ENCODE data around the gene MILR1. TPM values are rescaled to one million over a fixed set of nuclear protein-coding genes. Genes with fewer than 3 reads are reported as not detected.
"Not testable (repeated sequence)": the region's sequence is repeated elsewhere in the genome, so short reads cannot be mapped to it uniquely, and the experiment has no call there.

The MILR1 gene
- total and polyA plus RNA-seq, 2 donors from 2014 or later: 2.2 to 17.8 TPM

- no peak for TF ChIP-seq CTCF (IDR thresholded peaks at IDR 0.05; ENCODE audit: borderline replicate concordance, extremely low read depth, insufficient read depth)
- DNase-seq: peak in 3 of 5 donors; percentile 10 to 79 (median 66)
Measured at GRCh38 chr17:64460955-64461354, 12.0 kb downstream of the MILR1 start.

GRCh38 chr17:64461788-64462187 lies 12.9 kb downstream of the MILR1 start:
- TF ChIP-seq CTCF (IDR thresholded peaks at IDR 0.05; ENCODE audit: borderline replicate concordance, extremely low read depth, insufficient read depth): no peak
- no peaks in the 10 kb centered on the region for H3K27me3 ChIP-seq (ENCODE audit: control insufficient read depth, insufficient read depth, low read length)
- H3K36me3 ChIP-seq (ENCODE audit: control insufficient read depth in 2 of 3, insufficient read depth in 3 of 3, low read length in 3 of 3): no peaks in the 10 kb centered on the region
- H3K4me3 ChIP-seq (ENCODE audit: low read length in 3 of 3): no peak overlapping the region
- no peak for DNase-seq
- H3K9me3 ChIP-seq (ENCODE audit: control insufficient read depth in 2 of 3, insufficient read depth in 1 of 3, low read length in 3 of 3): no peaks in the 10 kb centered on the region
- H3K4me1 ChIP-seq (ENCODE audit: control insufficient read depth in 2 of 3, insufficient read depth in 2 of 3, low read depth in 1 of 3, low read length in 3 of 3): peaks cover 0 to 2% (median 0%) of the 10 kb centered on the region in 3 donors
- no peak for FAIRE-seq
- H3K27ac ChIP-seq (ENCODE audit: low read depth in 2 of 2, low read length in 2 of 2): no peak overlapping the region
- H3K9ac ChIP-seq (ENCODE audit: low read length in 3 of 3): no peak overlapping the region
- intact Hi-C loops (cut with DNase I): no loop called here

More at GRCh38 chr17:64460955-64461354, 12.0 kb downstream of the MILR1 start:
- no peaks in the 10 kb centered on the region for H3K36me3 ChIP-seq (ENCODE audit: control insufficient read depth in 2 of 3, insufficient read depth in 3 of 3, low read length in 3 of 3)
- H3K4me3 ChIP-seq (ENCODE audit: low read length in 3 of 3): no peak overlapping the region
- no peaks in the 10 kb centered on the region for H3K9me3 ChIP-seq (ENCODE audit: control insufficient read depth in 2 of 3, insufficient read depth in 1 of 3, low read length in 3 of 3)
- no peak overlapping the region for H3K9ac ChIP-seq (ENCODE audit: low read length in 3 of 3)
- FAIRE-seq: no peak
- H3K27me3 ChIP-seq (ENCODE audit: control insufficient read depth, insufficient read depth, low read length): no peaks in the 10 kb centered on the region
- H3K4me1 ChIP-seq (ENCODE audit: control insufficient read depth in 2 of 3, insufficient read depth in 2 of 3, low read depth in 1 of 3, low read length in 3 of 3): peaks cover 0 to 2% (median 0%) of the 10 kb centered on the region in 3 donors
- H3K27ac ChIP-seq (ENCODE audit: low read depth in 2 of 2, low read length in 2 of 2): no peak overlapping the region
- intact Hi-C loops (cut with DNase I): no loop called here

- FAIRE-seq: no peak
- Histone ChIP-seq H3K9ac (ENCODE audit: low read length in 3 of 3) (no peak overlapping the region), H3K4me1 (ENCODE audit: control insufficient read depth in 2 of 3, insufficient read depth in 2 of 3, low read depth in 1 of 3, low read length in 3 of 3) (no peaks in the 10 kb centered on the region), H3K4me3 (ENCODE audit: low read length in 3 of 3) (no peak overlapping the region), H3K36me3 (ENCODE audit: control insufficient read depth in 2 of 3, insufficient read depth in 3 of 3, low read length in 3 of 3) (no peaks in the 10 kb centered on the region), H3K9me3 (ENCODE audit: control insufficient read depth in 2 of 3, insufficient read depth in 1 of 3, low read length in 3 of 3) (no peaks in the 10 kb centered on the region), H3K27ac (ENCODE audit: low read depth in 2 of 2, low read length in 2 of 2) (no peak overlapping the region), H3K27me3 (ENCODE audit: control insufficient read depth, insufficient read depth, low read length) (no peaks in the 10 kb centered on the region)
- TF ChIP-seq CTCF (IDR thresholded peaks at IDR 0.05; ENCODE audit: borderline replicate concordance, extremely low read depth, insufficient read depth): no peak
- no peak for DNase-seq
- intact Hi-C loops (cut with DNase I): no loop called here
Measured at GRCh38 chr17:64466019-64466735, 17.3 kb downstream of the MILR1 start.

GRCh38 chr17:64466834-64467233 lies 17.9 kb downstream of the MILR1 start:
- intact Hi-C loops (cut with DNase I); H3K27ac ChIP-seq (ENCODE audit: low read depth in 2 of 2, low read length in 2 of 2); H3K4me1 ChIP-seq (ENCODE audit: control insufficient read depth in 2 of 3, insufficient read depth in 2 of 3, low read depth in 1 of 3, low read length in 3 of 3); H3K9me3 ChIP-seq (ENCODE audit: control insufficient read depth in 2 of 3, insufficient read depth in 1 of 3, low read length in 3 of 3); H3K4me3 ChIP-seq (ENCODE audit: low read length in 3 of 3); DNase-seq; H3K27me3 ChIP-seq (ENCODE audit: control insufficient read depth, insufficient read depth, low read length); FAIRE-seq; H3K36me3 ChIP-seq (ENCODE audit: control insufficient read depth in 2 of 3, insufficient read depth in 3 of 3, low read length in 3 of 3); H3K9ac ChIP-seq (ENCODE audit: low read length in 3 of 3): not testable (repeated sequence)

Measured in kidney (tissue), 14 donors.